PC-9 (cell line): ENCODE results near the gene PDIA5. TPM values are rescaled to one million over a fixed set of nuclear protein-coding genes. Genes with fewer than 3 reads are reported as not detected.

Experiments used
- BruUV-seq: library from RNA; stranded (reverse); fragments of 400-500 nt; replicated peaks from 2 replicates; lab custom pipeline; 2021; lab: Mats Ljungman, UMichigan
- CTCF ChIA-PET: fragments of 300-600 bp; sonication (Branson Sonifier 250); formaldehyde crosslinking; loops from one replicate; lab custom pipeline; 2022; ENCODE audit warnings: antibody characterized with exemption; lab: Charles Lee
- POLR2A ChIA-PET: fragments of 300-600 bp; sonication (Branson Sonifier 250); formaldehyde crosslinking; loops from one replicate; lab custom pipeline; 2022; ENCODE audit warnings: antibody characterized with exemption; ENCODE audit not compliant: unreplicated experiment; lab: Charles Lee
- DNase-seq, 2 experiments: peaks; one replicate each; pipeline versions ENCODE4 v3.0.0 to v3.0.0-alpha.2; 2015 to 2022; ENCODE audit warnings: mixed read lengths in 1 of 2
- H2AFZ ChIP-seq: fragments of 200-600 bp; sonication (generic); 2 replicates; pipeline ENCODE4 v1.8.1; 2017; ENCODE audit warnings: antibody characterized with exemption
- H3F3A ChIP-seq: fragments of 200-600 bp; sonication (generic); 2 replicates; pipeline ENCODE4 v1.8.1; 2017; ENCODE audit warnings: antibody characterized with exemption, mild to moderate bottlenecking, low read depth; ENCODE audit not compliant: insufficient read depth
- H3K27ac ChIP-seq: fragments of 200-600 bp; sonication (generic); 2 replicates; pipeline ENCODE4 v1.6.1; 2016; ENCODE audit warnings: mixed run types
- H3K27me3 ChIP-seq: fragments of 200-600 bp; sonication (generic); 2 replicates; pipeline ENCODE4 v1.6.1; 2016; ENCODE audit warnings: low read depth, mixed run types; ENCODE audit not compliant: insufficient read depth
- H3K36me3 ChIP-seq: fragments of 200-600 bp; sonication (generic); 2 replicates; pipeline ENCODE4 v1.6.1; 2016; ENCODE audit warnings: low read depth, mixed run types
- H3K4me1 ChIP-seq: fragments of 200-600 bp; sonication (generic); replicated peaks from 2 replicates; pipeline ENCODE4 v1.6.1; 2016; ENCODE audit warnings: mixed run types; ENCODE audit not compliant: insufficient read depth
- H3K4me2 ChIP-seq: fragments of 200-600 bp; sonication (generic); 2 replicates; pipeline ENCODE4 v1.6.1; 2017; ENCODE audit warnings: mixed run types
- H3K4me3 ChIP-seq: fragments of 200-600 bp; sonication (generic); 2 replicates; pipeline ENCODE4 v1.6.1; 2016; ENCODE audit warnings: mixed run types
- H3K79me2 ChIP-seq: fragments of 200-600 bp; sonication (generic); 2 replicates; pipeline ENCODE4 v1.6.1; 2017; ENCODE audit warnings: low read depth, mixed run types
- H3K9me2 ChIP-seq: fragments of 200-600 bp; sonication (generic); 2 replicates; pipeline ENCODE4 v1.8.1; 2017; ENCODE audit warnings: mild to moderate bottlenecking; ENCODE audit not compliant: insufficient read depth
- H3K9me3 ChIP-seq: fragments of 200-600 bp; sonication (generic); 2 replicates; pipeline ENCODE4 v1.8.1; 2016; ENCODE audit warnings: low read depth; ENCODE audit not compliant: insufficient read depth
- H4K20me1 ChIP-seq: fragments of 200-600 bp; sonication (generic); 2 replicates; pipeline ENCODE4 v1.8.1; 2017; ENCODE audit not compliant: insufficient read depth
- CTCF ChIP-seq: fragments of 200-600 bp; sonication (generic); conservative IDR thresholded peaks from 2 replicates; pipeline ENCODE4 v1.6.1; 2017; ENCODE audit warnings: mixed run types, antibody characterized with exemption, mild to moderate bottlenecking, moderate library complexity
- EZH2 ChIP-seq: fragments of 200-600 bp; sonication (generic); IDR thresholded peaks from 2 replicates; pipeline ENCODE4 v1.8.0; 2017; ENCODE audit warnings: antibody characterized with exemption, low read depth
- intact Hi-C: fragments of 100-400 bp; cut with micrococcal nuclease; formaldehyde crosslinking; loops from one replicate; pipeline ENCODE4 v1.10.0; 2022; ENCODE audit not compliant: unreplicated experiment
- total RNA-seq: library from RNA; stranded (reverse); gene quantifications from 2 replicates; pipeline ENCODE4 v1.2.3, GENCODE V29; 2021

Gene PDIA5
- total RNA-seq, 1 experiment from 2014 or later = 31.7 TPM

- no TSS peak for BruUV-seq
- Histone ChIP-seq H4K20me1 (no peaks in the 10 kb centered on the region), H3K79me2 (no peaks in the 10 kb centered on the region), H3K9me2 (no peaks in the 10 kb centered on the region), H3K27me3 (no peaks in the 10 kb centered on the region), H2AFZ (no peak overlapping the region), H3F3A (0 out of 2 replicates have a peak, but pooled peaks cover 5% of the 10 kb centered on the region), H3K4me3 (no peak overlapping the region), H3K4me1 (peaks cover 12% of the 10 kb centered on the region), H3K27ac (no peak overlapping the region), H3K36me3 (no peaks in the 10 kb centered on the region), H3K4me2 (no peak overlapping the region; the same call in 1 of the 2 replicates), H3K9me3 (no peaks in the 10 kb centered on the region)
- CTCF ChIA-PET = no interaction called here
- POLR2A ChIA-PET = no interaction called here
- TF ChIP-seq EZH2 (no peak), CTCF (no peak)
- no peak for DNase-seq
- intact Hi-C loops = no loop called here
Observed at GRCh38 chr3:123037015-123037375, 29.8 kb upstream of the PDIA5 start.

- Histone ChIP-seq H3F3A (0 out of 2 replicates have a peak, but pooled peaks cover 5% of the 10 kb centered on the region), H3K4me3 (no peak overlapping the region), H3K79me2 (no peaks in the 10 kb centered on the region), H3K27ac (no peak overlapping the region), H2AFZ (no peak overlapping the region), H3K9me2 (no peaks in the 10 kb centered on the region), H3K9me3 (no peaks in the 10 kb centered on the region), H3K4me2 (no peak overlapping the region), H3K4me1 (peaks cover 12% of the 10 kb centered on the region), H4K20me1 (no peaks in the 10 kb centered on the region), H3K36me3 (no peaks in the 10 kb centered on the region), H3K27me3 (no peaks in the 10 kb centered on the region; the same call in 1 of the 2 replicates)
- intact Hi-C loops = no loop called here
- TF ChIP-seq CTCF (no peak), EZH2 (no peak)
- no TSS peak for BruUV-seq
- DNase-seq = no peak
- ChIA-PET CTCF (no interaction called here), POLR2A (interaction anchor here (0.7 kb wide), 1 partner anchor 1272 kb away, joined by 3 read pairs; no protein-coding TSS in a partner anchor)
Observed at GRCh38 chr3:123038751-123039150, 28.1 kb upstream of the PDIA5 start.

GRCh38 chr3:123039178-123039577, 27.6 kb upstream of the PDIA5 start:
- Histone ChIP-seq H3K27ac (no peak overlapping the region), H3K36me3 (no peaks in the 10 kb centered on the region), H3K9me3 (no peaks in the 10 kb centered on the region), H2AFZ (no peak overlapping the region), H3K4me2 (no peak overlapping the region), H3F3A (0 out of 2 replicates have a peak, but pooled peaks cover 5% of the 10 kb centered on the region), H3K27me3 (no peaks in the 10 kb centered on the region; the same call in 1 of the 2 replicates), H3K79me2 (no peaks in the 10 kb centered on the region), H3K4me3 (no peak overlapping the region), H3K4me1 (peaks cover 12% of the 10 kb centered on the region), H3K9me2 (no peaks in the 10 kb centered on the region), H4K20me1 (no peaks in the 10 kb centered on the region)
- DNase-seq = no peak
- CTCF ChIA-PET = no interaction called here
- intact Hi-C loops = no loop called here
- no TSS peak for BruUV-seq
- POLR2A ChIA-PET = no interaction called here
- no peak for TF ChIP-seq EZH2
- TF ChIP-seq CTCF = no peak
